Heart left ventricle (tissue), 16 donors: ENCODE results near the gene SDSL. TPM values are rescaled to one million over a fixed set of nuclear protein-coding genes. Genes with fewer than 3 reads are reported as not detected.
A peak's percentile ranks its signal among the peaks of the same experiment; 100 is the strongest.

Experiments
- ATAC-seq, 4 donors: fragments of 200-7000 bp; cut with Tn5 transposase; one replicate each; pipeline ENCODE4 v1.9.1; 2020 to 2022; ENCODE audit warnings: moderate library complexity in 4 of 4, mild to moderate bottlenecking in 3 of 4, moderate number of reproducible peaks in 1 of 4
- DNase-seq, 5 donors: peaks; one replicate each; pipeline ENCODE4 v3.0.0-alpha.2; 2020
- H3K27ac ChIP-seq, 12 donors: fragments of 200-600 bp; sonication (generic) in 4 of 12; one replicate each; pipeline versions ENCODE4 v1.5.0 to v1.8.0; 2016 to 2022; ENCODE audit warnings: mild to moderate bottlenecking in 2 of 12
- H3K27me3 ChIP-seq, 9 donors: fragments of 200-600 bp; sonication (generic) in 2 of 9; one replicate each; pipeline versions ENCODE4 v1.5.1 to v1.8.0; 2016 to 2022; ENCODE audit warnings: mild to moderate bottlenecking in 3 of 9
- H3K36me3 ChIP-seq, 9 donors: fragments of 200-600 bp; sonication (generic) in 2 of 9; one replicate each; pipeline versions ENCODE4 v1.5.0 to v1.8.0; 2018 to 2022; ENCODE audit warnings: mild to moderate bottlenecking in 2 of 9
- H3K4me1 ChIP-seq, 12 donors: fragments of 200-600 bp; sonication (generic) in 4 of 12; one replicate each; pipeline versions ENCODE4 v1.5.0 to v1.8.0; 2016 to 2022; ENCODE audit warnings: mild to moderate bottlenecking in 3 of 12
- H3K4me3 ChIP-seq, 12 donors: fragments of 200-600 bp; sonication (generic) in 4 of 12; one replicate each; pipeline versions ENCODE4 v1.5.0 to v1.8.0; 2017 to 2022; ENCODE audit warnings: mild to moderate bottlenecking in 9 of 12, moderate library complexity in 4 of 12
- H3K9me3 ChIP-seq, 12 donors: fragments of 200-600 bp; sonication (generic) in 4 of 12; one replicate each; pipeline versions ENCODE4 v1.5.0 to v1.8.0; 2016 to 2022; ENCODE audit warnings: mild to moderate bottlenecking in 1 of 12
- POLR2A ChIP-seq, 2 donors: fragments of 450-650 bp; IDR thresholded peaks; one replicate each; pipeline ENCODE4 v1.6.1; 2017; ENCODE audit warnings: antibody characterized with exemption in 2 of 2, mild to moderate bottlenecking in 2 of 2, moderate library complexity in 2 of 2
- WGBS, 4 donors: extraction: QIAGEN DNeasy Blood & Tissue Kit in 2 of 4; methylation state at CpG; one replicate each; pipeline versions ENCODE4 v1.1.5 to v1.1.7; 2013 to 2018; 5-methylcytosine and 5-hydroxymethylcytosine counted together
- intact Hi-C, 10 donors: fragments of 100-400 bp; cut with DNase I; formaldehyde crosslinking; loops; one replicate each; pipeline versions ENCODE4 v1.11.1 to v1.14.2; 2022
- polyA plus RNA-seq, 2 donors: library from polyadenylated mRNA; stranded (reverse); fragments of 200-250 nt; gene quantifications; one replicate each; pipeline ENCODE4 v1.2.3, GENCODE V29; 2013
- total RNA-seq, 9 donors: library from RNA; depleted of rRNA in 2 of 9; stranded (reverse); fragments of >200 nt in 2 of 9; fragmentation: NEBNext Ultra II Directional in 3 of 9; extraction: Animal tissue kit (Norgen Biotek cat#: 25700) in 3 of 9; gene quantifications; one replicate each; pipeline versions ENCODE4 v1.1.0 to v1.2.4, GENCODE V29; 2016 to 2023
- TF ChIP-seq, protein P1 (sequence below), 12 donors: fragments of 200-600 bp; sonication (generic) in 4 of 12; IDR thresholded peaks; one replicate each; pipeline versions ENCODE4 v1.5.0 to v1.8.0; 2018 to 2022; ENCODE audit warnings: antibody characterized with exemption in 12 of 12, mild to moderate bottlenecking in 5 of 12
- donor health status: ischemic (EF 13 %, LVEDD 7.1; RV severe dilation, severe dysfunction).
- donor health status: healthy with polysubstance abuse.
- donor health status: DM: no; HTN: yes; CAD: no.
- donor health status: DM: no; HTN: no; CAD: no.
- donor health status: ischemic (EF 25% LVEDD 6.9; RV normal size, moderate dysfunction).
- donor health status: ischemic (EF 25% LVEDD 5.7; RV mildly dilated, moderate dysfunction).
- donor health status: healthy.
- donor health status: DM: yes; HTN: yes; CAD: no.
- donor health status: ischemic (EF 35%, LVEDD 5.7; RV mildly dilated, moderate dysfunction).
- donor health status: nonischemic (EF 11% LVEDD 7.7; RV severe dilation, severe dysfunction).
- donor health status: DM: yes; HTN: yes; CAD: no.
- donor health status: PGD.
- donor health status: ischemic (EF 29% LVEDD 5.4; RV normal size, mild dysfunction).
- donor health status: nonischemic (EF 23%, LVEDD 6.1; RV moderate dilation, normal function).

The SDSL gene
- total and polyA plus RNA-seq, 11 donors, result 2.5 to 21.0 (median 5.7) TPM

DNA sequence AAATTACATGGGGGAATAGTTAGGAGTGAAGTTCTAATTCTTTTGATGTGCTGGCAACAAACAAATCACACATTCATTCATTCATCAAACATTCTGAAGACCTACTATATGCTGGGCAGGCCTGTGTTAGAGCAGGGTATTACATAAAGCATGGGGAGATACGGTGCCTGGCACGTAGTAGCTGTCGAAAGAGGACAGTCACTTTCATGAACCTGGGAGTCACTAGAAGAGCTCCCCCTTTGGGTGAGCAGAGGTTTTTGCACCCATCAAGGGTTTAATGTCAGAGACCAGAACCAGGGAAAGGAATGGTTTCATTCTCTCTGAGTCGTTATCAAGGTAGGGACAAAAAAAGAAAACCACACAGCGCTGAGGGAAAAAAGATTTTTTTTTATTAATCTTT, 39.5 kb downstream of the SDSL start:
- intact Hi-C loops, result loop anchor here in 9 of 10 donors (1.0 to 5.0 kb wide), 4 partner anchors 449 to 451 kb away; no protein-coding TSS in a partner anchor
- TF ChIP-seq, protein P1, sequence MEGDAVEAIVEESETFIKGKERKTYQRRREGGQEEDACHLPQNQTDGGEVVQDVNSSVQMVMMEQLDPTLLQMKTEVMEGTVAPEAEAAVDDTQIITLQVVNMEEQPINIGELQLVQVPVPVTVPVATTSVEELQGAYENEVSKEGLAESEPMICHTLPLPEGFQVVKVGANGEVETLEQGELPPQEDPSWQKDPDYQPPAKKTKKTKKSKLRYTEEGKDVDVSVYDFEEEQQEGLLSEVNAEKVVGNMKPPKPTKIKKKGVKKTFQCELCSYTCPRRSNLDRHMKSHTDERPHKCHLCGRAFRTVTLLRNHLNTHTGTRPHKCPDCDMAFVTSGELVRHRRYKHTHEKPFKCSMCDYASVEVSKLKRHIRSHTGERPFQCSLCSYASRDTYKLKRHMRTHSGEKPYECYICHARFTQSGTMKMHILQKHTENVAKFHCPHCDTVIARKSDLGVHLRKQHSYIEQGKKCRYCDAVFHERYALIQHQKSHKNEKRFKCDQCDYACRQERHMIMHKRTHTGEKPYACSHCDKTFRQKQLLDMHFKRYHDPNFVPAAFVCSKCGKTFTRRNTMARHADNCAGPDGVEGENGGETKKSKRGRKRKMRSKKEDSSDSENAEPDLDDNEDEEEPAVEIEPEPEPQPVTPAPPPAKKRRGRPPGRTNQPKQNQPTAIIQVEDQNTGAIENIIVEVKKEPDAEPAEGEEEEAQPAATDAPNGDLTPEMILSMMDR (IDR thresholded peaks at IDR 0.05), result peak in 5 of 12 donors; percentile 13 to 34 (median 28)
- no peak for TF ChIP-seq POLR2A (IDR thresholded peaks at IDR 0.05)
- H3K4me3 ChIP-seq, result no peak overlapping the region
- H3K4me1 ChIP-seq, result peaks cover 0 to 39% (median 27%) of the 10 kb centered on the region in 12 donors
- peaks cover 40 to 91% (median 61%) of the 10 kb centered on the region in 9 donors for H3K27me3 ChIP-seq
- H3K27ac ChIP-seq, result no peak overlapping the region
- 17 to 32% (median 21%) methylated on average over 5 of the region's 5 CpGs for WGBS, 4 donors
- DNase-seq (no peak), ATAC-seq (no peak)
- no peaks in the 10 kb centered on the region for H3K36me3 ChIP-seq
- no peaks in the 10 kb centered on the region for H3K9me3 ChIP-seq

DNA sequence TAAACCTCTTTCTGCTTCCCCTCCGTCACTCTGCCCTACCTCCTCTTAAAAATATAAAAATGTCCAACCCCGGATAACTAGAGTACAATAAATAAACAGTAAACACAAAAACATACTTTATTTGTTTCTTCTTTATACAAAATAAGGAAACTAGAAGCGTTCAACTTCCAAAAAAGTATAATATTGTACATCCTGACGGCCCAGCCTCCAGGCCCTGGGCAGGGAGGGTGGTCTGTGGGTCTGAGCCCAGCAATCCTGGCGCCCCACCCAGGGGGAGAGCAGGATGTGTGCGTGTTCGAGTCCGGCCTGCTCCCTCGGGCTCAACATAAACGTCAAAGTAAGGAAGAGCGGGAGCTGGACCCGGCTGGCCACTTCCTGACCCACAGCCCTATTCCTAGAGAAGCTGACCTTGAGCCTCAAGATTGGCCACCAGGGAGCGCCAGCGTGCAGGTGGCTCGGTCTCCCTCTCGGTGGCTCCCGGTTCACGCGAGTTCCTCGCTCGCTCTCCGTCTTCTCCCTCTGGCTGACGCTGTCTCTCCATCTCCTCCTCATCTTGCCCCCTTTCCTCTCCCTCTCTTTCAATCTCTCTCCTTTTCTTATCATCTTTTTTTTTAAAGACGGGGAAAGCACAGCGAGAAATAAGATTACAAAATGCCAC, 40.1 kb downstream of the SDSL start:
- Histone ChIP-seq H3K4me1 (peaks cover 0 to 45% (median 28%) of the 10 kb centered on the region in 12 donors), H3K27me3 (peaks cover 46 to 92% (median 67%) of the 10 kb centered on the region in 9 donors), H3K9me3 (no peaks in the 10 kb centered on the region), H3K27ac (no peak overlapping the region), H3K36me3 (no peaks in the 10 kb centered on the region), H3K4me3 (peak overlapping the region in 9 of 12 donors; percentile 20 to 36 (median 31))
- WGBS, 4 donors, result 10 to 12% (median 10%) methylated on average over 25 of the region's 25 CpGs
- ATAC-seq, result peak; percentile 55 to 92 (median 86)
- DNase-seq, result peak; percentile 69 to 87 (median 76)
- intact Hi-C loops, result loop anchor here in 9 of 10 donors (1.0 to 5.0 kb wide), 4 partner anchors 449 to 451 kb away; no protein-coding TSS in a partner anchor
- TF ChIP-seq, protein P1 (IDR thresholded peaks at IDR 0.05), result peak; percentile 71 to 90 (median 81)
- no peak for TF ChIP-seq POLR2A (IDR thresholded peaks at IDR 0.05)

DNA sequence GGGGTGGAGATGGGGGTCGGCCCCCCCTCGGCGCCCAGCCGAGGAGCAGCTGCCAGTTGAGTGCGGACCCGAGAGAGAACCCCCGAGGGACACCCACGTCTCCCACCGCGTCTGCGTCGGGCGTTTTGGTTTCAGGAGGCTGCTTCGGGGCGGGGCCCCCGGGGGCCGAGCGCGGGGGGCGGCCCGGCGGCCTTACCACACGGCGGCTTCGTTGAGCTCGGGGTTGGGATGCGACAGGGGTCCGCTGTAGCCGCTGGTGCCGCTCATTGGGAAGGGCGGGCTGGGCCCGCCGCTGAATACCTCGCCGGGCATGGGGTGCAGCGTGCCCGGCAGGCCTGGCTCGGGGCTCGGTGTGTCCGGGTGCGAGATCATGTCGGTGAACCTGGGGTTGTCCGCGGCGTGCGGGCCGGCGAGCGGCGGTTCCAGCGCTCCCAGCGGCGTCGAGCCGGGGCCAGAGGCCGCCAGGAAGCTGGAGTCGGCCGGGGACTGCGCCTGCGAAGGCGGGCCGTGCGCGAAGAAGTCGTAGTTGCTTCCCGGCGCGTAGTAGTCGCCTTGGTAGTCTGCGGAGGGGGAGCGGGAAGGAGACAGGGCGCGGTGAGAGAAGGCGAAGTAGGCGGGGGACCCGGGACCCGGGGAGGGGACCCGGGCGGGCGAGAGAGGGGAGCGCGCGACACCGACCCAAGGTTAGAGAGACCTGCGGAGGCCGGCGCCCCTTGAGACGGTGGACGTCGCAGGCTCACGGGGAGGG, 41.0 kb downstream of the SDSL start:
- no peak for DNase-seq
- Histone ChIP-seq H3K4me3 (peak overlapping the region in 10 of 12 donors; percentile 1 to 36 (median 29)), H3K9me3 (no peaks in the 10 kb centered on the region), H3K4me1 (peaks cover 0 to 54% (median 38%) of the 10 kb centered on the region in 12 donors), H3K27me3 (peaks cover 55 to 97% (median 76%) of the 10 kb centered on the region in 9 donors), H3K36me3 (no peaks in the 10 kb centered on the region), H3K27ac (no peak overlapping the region)
- ATAC-seq, result no peak
- TF ChIP-seq, protein P1 (IDR thresholded peaks at IDR 0.05), result no peak
- TF ChIP-seq POLR2A (IDR thresholded peaks at IDR 0.05), result no peak
- intact Hi-C loops, result loop anchor here in 9 of 10 donors (1.0 to 5.0 kb wide), 4 partner anchors 448 to 450 kb away; no protein-coding TSS in a partner anchor
- 2 to 3% (median 2%) methylated on average over 29 to 91 of the region's 91 CpGs for WGBS, 4 donors
